Stomach (tissue), 19 donors: Measurements from ENCODE around the gene TCP11. TPM values are rescaled to one million over a fixed set of nuclear protein-coding genes. Genes with fewer than 3 reads are reported as not detected.
A peak's percentile ranks its signal among the peaks of the same experiment; 100 is the strongest.

Experiments
- DNase-seq, 2 donors: peaks; one replicate each; pipeline versions ENCODE4 v3.0.0 to v3.0.0-alpha.2; 2013 to 2019
- H3K27ac ChIP-seq, 5 donors: fragments of 200-600 bp in 4 of 5; sonication (generic) in 4 of 5; one replicate each; pipeline ENCODE4 v1.5.1; 2013 to 2019; ENCODE audit warnings: mild to moderate bottlenecking in 1 of 5, moderate library complexity in 1 of 5
- H3K27me3 ChIP-seq, 3 donors: fragments of 200-600 bp; sonication (generic); one replicate each; pipeline ENCODE4 v1.5.1; 2017 to 2019; ENCODE audit warnings: mixed run types in 1 of 3
- H3K36me3 ChIP-seq, 4 donors: fragments of 200-600 bp; sonication (generic); 1 replicate in 3 of 4; 2 replicates in 1 of 4; pipeline ENCODE4 v1.5.1; 2016 to 2019
- H3K4me1 ChIP-seq, 4 donors: fragments of 200-600 bp; sonication (generic); one replicate each; pipeline ENCODE4 v1.5.1; 2016 to 2019
- H3K4me3 ChIP-seq, 4 donors: fragments of 200-600 bp; sonication (generic) in 3 of 4; one replicate each; pipeline ENCODE4 v1.5.1; 2016 to 2019; ENCODE audit warnings: mild to moderate bottlenecking in 1 of 4
- H3K9me3 ChIP-seq, 4 donors: fragments of 200-600 bp; sonication (generic); one replicate each; pipeline ENCODE4 v1.5.1; 2016 to 2019
- CTCF ChIP-seq, 7 experiments: fragments of 450-650 bp in 4 of 7; fragments of 200-600 bp in 3 of 7; sonication (generic) in 3 of 7; IDR thresholded peaks; one replicate each; pipeline ENCODE4 v1.5.1; 2016 to 2019; ENCODE audit warnings: antibody characterized with exemption in 7 of 7, control low read depth in 2 of 7, mild to moderate bottlenecking in 1 of 7
- EP300 ChIP-seq: sonication (generic); formaldehyde crosslinking; IDR thresholded peaks from one replicate; pipeline ENCODE4 v1.6.1; 2017; ENCODE audit warnings: antibody characterized with exemption
- POLR2A ChIP-seq, 4 donors: fragments of 450-650 bp; IDR thresholded peaks; one replicate each; pipeline ENCODE4 v1.6.1; 2016; ENCODE audit warnings: antibody characterized with exemption in 4 of 4, control low read depth in 2 of 4, mild to moderate bottlenecking in 1 of 4, moderate library complexity in 1 of 4
- POLR2AphosphoS5 ChIP-seq, 3 donors: sonication (generic); formaldehyde crosslinking; IDR thresholded peaks; one replicate each; pipeline ENCODE4 v1.6.1; 2016; ENCODE audit warnings: antibody characterized with exemption in 3 of 3
- WGBS, 5 donors: extraction: QIAGEN DNeasy Blood & Tissue Kit in 3 of 5; methylation state at CpG; one replicate each; pipeline versions ENCODE4 v1.1.5 to v1.1.7; 2013 to 2018; 5-methylcytosine and 5-hydroxymethylcytosine counted together
- intact Hi-C: fragments of 100-400 bp; cut with DNase I; formaldehyde crosslinking; loops from one replicate; pipeline ENCODE4 v1.15.1; 2023; ENCODE audit warnings: low total_unique reads
- long read RNA-seq, 10 donors: transcript quantifications; one replicate each; lab custom pipeline, GENCODE V29; 2026
- polyA plus RNA-seq, 3 donors: library from polyadenylated mRNA; stranded (reverse); fragments of 200-250 nt; gene quantifications; one replicate each; pipeline ENCODE4 v1.2.3, GENCODE V29; 2013
- total RNA-seq, 5 donors: library from RNA; depleted of rRNA; stranded (reverse); fragments of >200 nt; gene quantifications; one replicate each; pipeline versions ENCODE4 v1.1.0 to v1.2.3, GENCODE V29; 2014 to 2016
- donor health status: healthy with polysubstance abuse.
- donor health status: Bipolar disorder and iron deficiency.
- donor health status: healthy.

Gene TCP11
- total RNA-seq (under 1 TPM in 1 of 5 donors, not detected in 4; 0.73 TPM), polyA plus RNA-seq (under 1 TPM in 1 of 3 donors, not detected in 2; 0.25 TPM)
- long read RNA-seq, donor 1 = 0 reads
- long read RNA-seq, donor 2 = 0 reads
- long read RNA-seq, donor 3 = 0 reads
- long read RNA-seq, donor 4 = 0 reads
- long read RNA-seq, donor 5 = 0 reads
- long read RNA-seq, donor 6 = 0 reads
- long read RNA-seq, donor 7 = 0 reads
- long read RNA-seq, donor 8 = 0 reads
- long read RNA-seq, donor 9 = 0 reads
- long read RNA-seq, donor 10 = 0 reads

GRCh38 chr6:35141007-35141655 is at the start of gene TCP11:
TCP11 (minus strand) TSS chr6:35141339; CDS start chr6:35140870, 469 bp downstream.
- H3K9me3 ChIP-seq = no peaks in the 10 kb centered on the region
- TF ChIP-seq POLR2A (IDR thresholded peaks at IDR 0.05) (no peak), CTCF (IDR thresholded peaks at IDR 0.05) (no peak), EP300 (no peak), POLR2AphosphoS5 (IDR thresholded peaks at IDR 0.05) (no peak)
- 25 to 45% (median 31%) methylated on average over 32 to 69 of the region's 69 CpGs for WGBS, 5 donors
- H3K36me3 ChIP-seq = no peaks in the 10 kb centered on the region
- peaks cover 0 to 13% (median 8%) of the 10 kb centered on the region in 3 donors for H3K27me3 ChIP-seq
- H3K27ac ChIP-seq = no peak within 1 kb of the TSS
- peak within 1 kb of the TSS; percentile 15 to 45 (median 30) for H3K4me3 ChIP-seq
- peak; percentile 38 to 89 for DNase-seq
- peaks cover 9 to 25% (median 20%) of the 10 kb centered on the region in 4 donors for H3K4me1 ChIP-seq
- intact Hi-C loops = loop anchor here (2.0 kb wide), 1 partner anchor 156 kb away; no protein-coding TSS in a partner anchor

GRCh38 chr6:35190306-35190705 is 49.2 kb upstream of the TCP11 start:
- TF ChIP-seq POLR2A (IDR thresholded peaks at IDR 0.05) = no peak
- TF ChIP-seq POLR2AphosphoS5 (IDR thresholded peaks at IDR 0.05) = no peak
- no peak for TF ChIP-seq CTCF (IDR thresholded peaks at IDR 0.05)
- no peak for TF ChIP-seq EP300
- Histone ChIP-seq H3K4me1 (peaks cover 0 to 19% (median 4%) of the 10 kb centered on the region in 4 donors), H3K36me3 (no peaks in the 10 kb centered on the region)

GRCh38 chr6:35188886-35189285 is 47.7 kb upstream of the TCP11 start:
- intact Hi-C loops = no loop called here
- TF ChIP-seq POLR2AphosphoS5 (IDR thresholded peaks at IDR 0.05) (no peak), EP300 (no peak), POLR2A (IDR thresholded peaks at IDR 0.05) (no peak), CTCF (IDR thresholded peaks at IDR 0.05) (no peak)
- H3K36me3 ChIP-seq = no peaks in the 10 kb centered on the region
- no peak overlapping the region for H3K4me3 ChIP-seq
- H3K27me3 ChIP-seq = peaks cover 0 to 5% (median 0%) of the 10 kb centered on the region in 3 donors
- no peak for DNase-seq
- WGBS, 5 donors = 79 to 90% (median 87%) methylated on average over 3 of the region's 3 CpGs
- H3K4me1 ChIP-seq = peaks cover 0 to 21% (median 5%) of the 10 kb centered on the region in 4 donors
- H3K27ac ChIP-seq = no peak overlapping the region
- H3K9me3 ChIP-seq = no peaks in the 10 kb centered on the region

More at GRCh38 chr6:35190306-35190705, 49.2 kb upstream of the TCP11 start:
- H3K4me3 ChIP-seq = no peak overlapping the region
- peaks cover 0 to 5% (median 0%) of the 10 kb centered on the region in 3 donors for H3K27me3 ChIP-seq
- intact Hi-C loops = no loop called here
- no peak for DNase-seq
- no peak overlapping the region for H3K27ac ChIP-seq
- no peaks in the 10 kb centered on the region for H3K9me3 ChIP-seq

- 89 to 98% (median 98%) methylated on average over 2 of the region's 2 CpGs for WGBS, 5 donors
- no peak overlapping the region for H3K27ac ChIP-seq
Measured at GRCh38 chr6:35186571-35186970, 45.4 kb upstream of the TCP11 start.

More at GRCh38 chr6:35186571-35186970, 45.4 kb upstream of the TCP11 start:
- Histone ChIP-seq H3K4me1 (peaks cover 8 to 25% (median 13%) of the 10 kb centered on the region in 4 donors), H3K27me3 (peaks cover 0 to 5% (median 0%) of the 10 kb centered on the region in 3 donors), H3K36me3 (no peaks in the 10 kb centered on the region), H3K9me3 (no peaks in the 10 kb centered on the region), H3K4me3 (no peak overlapping the region)
- intact Hi-C loops = no loop called here
- TF ChIP-seq EP300 = no peak
- no peak for TF ChIP-seq POLR2A (IDR thresholded peaks at IDR 0.05)
- no peak for TF ChIP-seq POLR2AphosphoS5 (IDR thresholded peaks at IDR 0.05)
- no peak for TF ChIP-seq CTCF (IDR thresholded peaks at IDR 0.05)
- no peak for DNase-seq
